PFSK-1 (cell line): ENCODE data around the gene FAM32A.

ENCODE experiments used
- FOXP2 ChIP-seq: optimal IDR thresholded peaks from 2 replicates; pipeline ENCODE3; 2011; ENCODE audit warnings: borderline replicate concordance, control low read depth, inconsistent platforms; ENCODE audit not compliant: insufficient read depth; ENCODE audit errors: extremely low read length, extremely low read depth
- POLR2AphosphoS5 ChIP-seq: IDR thresholded peaks from 2 replicates; pipeline ENCODE4 v1.6.1; 2012; ENCODE audit warnings: low read depth, mild to moderate bottlenecking, control low read depth, low read length, moderate library complexity
- REST ChIP-seq, 2 experiments: IDR thresholded peaks; 2 replicates each; pipeline versions ENCODE4 v1.6.1 to v1.8.0; 2011 to 2012; ENCODE audit warnings: low read depth in 2 of 2, low read length in 2 of 2, control low read depth in 1 of 2, inconsistent platforms in 1 of 2, mild to moderate bottlenecking in 1 of 2, moderate library complexity in 1 of 2; ENCODE audit not compliant: insufficient read depth in 1 of 2
- SIN3A ChIP-seq: IDR thresholded peaks from 2 replicates; pipeline ENCODE4 v1.6.1; 2012; ENCODE audit warnings: mild to moderate bottlenecking, low read length, moderate library complexity, borderline replicate concordance; ENCODE audit not compliant: insufficient read depth
- TAF1 ChIP-seq: IDR thresholded peaks from 2 replicates; pipeline ENCODE4 v1.6.1; 2012; ENCODE audit warnings: low read length, control low read depth, borderline replicate concordance; ENCODE audit not compliant: insufficient read depth

The FAM32A gene

GRCh38 chr19:16161840-16162239 lies 23.4 kb upstream of the FAM32A start:
- no peak for TF ChIP-seq REST (IDR thresholded peaks at IDR 0.05; ENCODE audit: insufficient read depth in 1 of 2, low read depth in 2 of 2, low read length in 2 of 2)

GRCh38 chr19:16164222-16164890 lies 20.9 kb upstream of the FAM32A start:
- TF ChIP-seq REST (IDR thresholded peaks at IDR 0.05; ENCODE audit: insufficient read depth in 1 of 2, low read depth in 2 of 2, low read length in 2 of 2) (no peak), FOXP2 (no peak), SIN3A (no peak), POLR2AphosphoS5 (no peak), TAF1 (no peak)

GRCh38 chr19:16166417-16166816 lies 18.8 kb upstream of the FAM32A start:
- no peak for TF ChIP-seq FOXP2

GRCh38 chr19:16167055-16167454 lies 18.2 kb upstream of the FAM32A start:
- TF ChIP-seq SIN3A (no peak), TAF1 (no peak), POLR2AphosphoS5 (no peak)

- no peak for TF ChIP-seq TAF1
- TF ChIP-seq REST (IDR thresholded peaks at IDR 0.05; ENCODE audit: insufficient read depth in 1 of 2, low read depth in 2 of 2, low read length in 2 of 2), result no peak
- no peak for TF ChIP-seq SIN3A
- no peak for TF ChIP-seq POLR2AphosphoS5
- TF ChIP-seq FOXP2, result no peak
Observed at GRCh38 chr19:16168465-16169081, 16.6 kb upstream of the FAM32A start.

- TF ChIP-seq SIN3A, result no peak
- TF ChIP-seq POLR2AphosphoS5, result no peak
- no peak for TF ChIP-seq TAF1
- no peak for TF ChIP-seq REST (IDR thresholded peaks at IDR 0.05; ENCODE audit: insufficient read depth in 1 of 2, low read depth in 2 of 2, low read length in 2 of 2)
- TF ChIP-seq FOXP2, result no peak
Observed at GRCh38 chr19:16170134-16170533, 15.1 kb upstream of the FAM32A start.
